ENCODE data around the gene OPA1. TPM values are rescaled to one million over a fixed set of nuclear protein-coding genes. Genes with fewer than 3 reads are reported as not detected.

The OPA1 gene
- total RNA-seq, 1 experiment from 2014 or later = 62.5 TPM

GRCh38 chr3:193729088-193729465 is 136.1 kb downstream of the OPA1 start:
- Mint-ChIP-seq H3K4me1 (ENCODE audit: insufficient read depth, unreplicated experiment) (no peaks in the 10 kb centered on the region), H3K36me3 (ENCODE audit: insufficient read depth, unreplicated experiment) (no peaks in the 10 kb centered on the region), H3K9me3 (ENCODE audit: unreplicated experiment) (no peaks in the 10 kb centered on the region), H3K27me3 (ENCODE audit: insufficient read depth, unreplicated experiment) (no peaks in the 10 kb centered on the region), H3K27ac (ENCODE audit: low read depth, unreplicated experiment) (no peak overlapping the region), H3K4me3 (ENCODE audit: unreplicated experiment) (no peak overlapping the region)
- DNase-seq (ENCODE audit: unreplicated experiment) = no peak
- no TSS peak for BruUV-seq (replicated peaks)
- CTCF ChIA-PET = no interaction called here
- TF ChIP-seq, protein P1, sequence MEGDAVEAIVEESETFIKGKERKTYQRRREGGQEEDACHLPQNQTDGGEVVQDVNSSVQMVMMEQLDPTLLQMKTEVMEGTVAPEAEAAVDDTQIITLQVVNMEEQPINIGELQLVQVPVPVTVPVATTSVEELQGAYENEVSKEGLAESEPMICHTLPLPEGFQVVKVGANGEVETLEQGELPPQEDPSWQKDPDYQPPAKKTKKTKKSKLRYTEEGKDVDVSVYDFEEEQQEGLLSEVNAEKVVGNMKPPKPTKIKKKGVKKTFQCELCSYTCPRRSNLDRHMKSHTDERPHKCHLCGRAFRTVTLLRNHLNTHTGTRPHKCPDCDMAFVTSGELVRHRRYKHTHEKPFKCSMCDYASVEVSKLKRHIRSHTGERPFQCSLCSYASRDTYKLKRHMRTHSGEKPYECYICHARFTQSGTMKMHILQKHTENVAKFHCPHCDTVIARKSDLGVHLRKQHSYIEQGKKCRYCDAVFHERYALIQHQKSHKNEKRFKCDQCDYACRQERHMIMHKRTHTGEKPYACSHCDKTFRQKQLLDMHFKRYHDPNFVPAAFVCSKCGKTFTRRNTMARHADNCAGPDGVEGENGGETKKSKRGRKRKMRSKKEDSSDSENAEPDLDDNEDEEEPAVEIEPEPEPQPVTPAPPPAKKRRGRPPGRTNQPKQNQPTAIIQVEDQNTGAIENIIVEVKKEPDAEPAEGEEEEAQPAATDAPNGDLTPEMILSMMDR (IDR thresholded peaks at IDR 0.05; ENCODE audit: unreplicated experiment) = no peak
- intact Hi-C loops (cut with micrococcal nuclease) = no loop called here
- POLR2A ChIA-PET = no interaction called here

GRCh38 chr3:193729601-193730000 is 136.6 kb downstream of the OPA1 start:
- ChIA-PET POLR2A (interaction anchor here (0.6 kb wide), 1 partner anchor 110 kb away, joined by 4 read pairs; no protein-coding TSS in a partner anchor), CTCF (no interaction called here)
- Mint-ChIP-seq H3K9me3 (ENCODE audit: unreplicated experiment) (no peaks in the 10 kb centered on the region), H3K36me3 (ENCODE audit: insufficient read depth, unreplicated experiment) (no peaks in the 10 kb centered on the region), H3K27me3 (ENCODE audit: insufficient read depth, unreplicated experiment) (no peaks in the 10 kb centered on the region), H3K4me1 (ENCODE audit: insufficient read depth, unreplicated experiment) (no peaks in the 10 kb centered on the region), H3K4me3 (ENCODE audit: unreplicated experiment) (no peak overlapping the region), H3K27ac (ENCODE audit: low read depth, unreplicated experiment) (no peak overlapping the region)
- no TSS peak for BruUV-seq (replicated peaks)
- DNase-seq (ENCODE audit: unreplicated experiment) = no peak
- intact Hi-C loops (cut with micrococcal nuclease) = no loop called here
- TF ChIP-seq, protein P1 (IDR thresholded peaks at IDR 0.05; ENCODE audit: unreplicated experiment) = no peak

GRCh38 chr3:193730511-193730910 is 137.5 kb downstream of the OPA1 start:
- no peak overlapping the region for H3K27ac Mint-ChIP-seq (ENCODE audit: low read depth, unreplicated experiment)
- CTCF ChIA-PET = interaction anchor here (0.6 kb wide), 1 partner anchor 362 kb away, joined by 3 read pairs; no protein-coding TSS in a partner anchor
- no TSS peak for BruUV-seq (replicated peaks)

GRCh38 chr3:193730976-193731375 is 138.0 kb downstream of the OPA1 start:
- BruUV-seq (replicated peaks) = no TSS peak
- DNase-seq (ENCODE audit: unreplicated experiment) = no peak
- Mint-ChIP-seq H3K9me3 (ENCODE audit: unreplicated experiment) (no peaks in the 10 kb centered on the region), H3K27ac (ENCODE audit: low read depth, unreplicated experiment) (no peak overlapping the region), H3K36me3 (ENCODE audit: insufficient read depth, unreplicated experiment) (no peaks in the 10 kb centered on the region), H3K27me3 (ENCODE audit: insufficient read depth, unreplicated experiment) (no peaks in the 10 kb centered on the region), H3K4me1 (ENCODE audit: insufficient read depth, unreplicated experiment) (no peaks in the 10 kb centered on the region), H3K4me3 (ENCODE audit: unreplicated experiment) (no peak overlapping the region)
- TF ChIP-seq, protein P1 (IDR thresholded peaks at IDR 0.05; ENCODE audit: unreplicated experiment) = no peak
- POLR2A ChIA-PET = no interaction called here
- CTCF ChIA-PET = interaction anchor here (0.6 kb wide), 1 partner anchor 362 kb away, joined by 3 read pairs; no protein-coding TSS in a partner anchor
- intact Hi-C loops (cut with micrococcal nuclease) = no loop called here

More at GRCh38 chr3:193730511-193730910, 137.5 kb downstream of the OPA1 start:
- Mint-ChIP-seq H3K36me3 (ENCODE audit: insufficient read depth, unreplicated experiment) (no peaks in the 10 kb centered on the region), H3K27me3 (ENCODE audit: insufficient read depth, unreplicated experiment) (no peaks in the 10 kb centered on the region), H3K9me3 (ENCODE audit: unreplicated experiment) (no peaks in the 10 kb centered on the region), H3K4me3 (ENCODE audit: unreplicated experiment) (no peak overlapping the region), H3K4me1 (ENCODE audit: insufficient read depth, unreplicated experiment) (no peaks in the 10 kb centered on the region)
- TF ChIP-seq, protein P1 (IDR thresholded peaks at IDR 0.05; ENCODE audit: unreplicated experiment) = no peak
- intact Hi-C loops (cut with micrococcal nuclease) = no loop called here
- DNase-seq (ENCODE audit: unreplicated experiment) = no peak
- POLR2A ChIA-PET = no interaction called here

Data from MCF 10A (cell line).